Upper lobe of left lung (tissue), 4 donors: ENCODE results near the gene XKR7.
A peak's percentile ranks its signal among the peaks of the same experiment; 100 is the strongest.

Experiments
- POLR2A ChIP-seq, 4 donors: fragments of 450-650 bp; IDR thresholded peaks; one replicate each; pipeline ENCODE4 v1.5.1; 2016 to 2017; ENCODE audit warnings: antibody characterized with exemption in 4 of 4, mild to moderate bottlenecking in 2 of 4
- POLR2AphosphoS5 ChIP-seq, 2 donors: sonication (generic); formaldehyde crosslinking; IDR thresholded peaks; one replicate each; pipeline ENCODE4 v1.5.1; 2017; ENCODE audit warnings: antibody characterized with exemption in 2 of 2
- TF ChIP-seq, protein P1 (sequence below), 6 experiments: fragments of 450-650 bp in 4 of 6; fragments of 200-600 bp in 2 of 6; sonication (generic) in 2 of 6; IDR thresholded peaks; one replicate each; pipeline ENCODE4 v1.5.1; 2016 to 2019; ENCODE audit warnings: antibody characterized with exemption in 6 of 6

- TF ChIP-seq, protein P1, sequence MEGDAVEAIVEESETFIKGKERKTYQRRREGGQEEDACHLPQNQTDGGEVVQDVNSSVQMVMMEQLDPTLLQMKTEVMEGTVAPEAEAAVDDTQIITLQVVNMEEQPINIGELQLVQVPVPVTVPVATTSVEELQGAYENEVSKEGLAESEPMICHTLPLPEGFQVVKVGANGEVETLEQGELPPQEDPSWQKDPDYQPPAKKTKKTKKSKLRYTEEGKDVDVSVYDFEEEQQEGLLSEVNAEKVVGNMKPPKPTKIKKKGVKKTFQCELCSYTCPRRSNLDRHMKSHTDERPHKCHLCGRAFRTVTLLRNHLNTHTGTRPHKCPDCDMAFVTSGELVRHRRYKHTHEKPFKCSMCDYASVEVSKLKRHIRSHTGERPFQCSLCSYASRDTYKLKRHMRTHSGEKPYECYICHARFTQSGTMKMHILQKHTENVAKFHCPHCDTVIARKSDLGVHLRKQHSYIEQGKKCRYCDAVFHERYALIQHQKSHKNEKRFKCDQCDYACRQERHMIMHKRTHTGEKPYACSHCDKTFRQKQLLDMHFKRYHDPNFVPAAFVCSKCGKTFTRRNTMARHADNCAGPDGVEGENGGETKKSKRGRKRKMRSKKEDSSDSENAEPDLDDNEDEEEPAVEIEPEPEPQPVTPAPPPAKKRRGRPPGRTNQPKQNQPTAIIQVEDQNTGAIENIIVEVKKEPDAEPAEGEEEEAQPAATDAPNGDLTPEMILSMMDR (IDR thresholded peaks at IDR 0.05) = no peak
- TF ChIP-seq POLR2A (IDR thresholded peaks at IDR 0.05) (no peak), POLR2AphosphoS5 (IDR thresholded peaks at IDR 0.05) (peak; percentile 39 to 67)
These were observed 42.1 kb downstream of the XKR7 start, which contains the start of gene CCM2L for GRCh38 chr20:32010101-32010500.
